IMR-90 (cell line): ENCODE results near the gene CDC6. TPM values are rescaled to one million over a fixed set of nuclear protein-coding genes. Genes with fewer than 3 reads are reported as not detected.
A peak's percentile ranks its signal among the peaks of the same experiment; 100 is the strongest.

ENCODE experiments used
- ATAC-seq: fragments of 200-7000 bp; cut with Tn5 transposase; 2 replicates; pipeline ENCODE4 v1.9.1; 2020; ENCODE audit warnings: low read depth, mild to moderate bottlenecking, moderate library complexity
- BruUV-seq: library from RNA; stranded (reverse); fragments of 400-500 nt; replicated peaks from 2 replicates; lab custom pipeline; 2021; lab: Mats Ljungman, UMichigan
- CTCF ChIA-PET: fragments of 300-600 bp; formaldehyde crosslinking; extraction: SDS; loops from one replicate; lab custom pipeline; 2021; ENCODE audit warnings: antibody characterized with exemption; lab: Yijun Ruan, JAX
- POLR2A ChIA-PET: fragments of 300-600 bp; sonication (Branson Sonifier 250); formaldehyde crosslinking; loops from one replicate; lab custom pipeline; 2022; ENCODE audit warnings: antibody characterized with exemption; ENCODE audit not compliant: unreplicated experiment; lab: Charles Lee
- DNase-seq: peaks from one replicate; pipeline ENCODE4 v3.0.0; 2013
- H2AFZ ChIP-seq: replicated peaks from 2 replicates; pipeline ENCODE3; 2013; ENCODE audit warnings: low read length, mild to moderate bottlenecking; ENCODE audit not compliant: poor library complexity
- H2AK5ac ChIP-seq: 2 replicates; pipeline ENCODE4 v1.6.1; 2013; ENCODE audit warnings: low read depth, low read length, inconsistent platforms
- H2AK9ac ChIP-seq: replicated peaks from 2 replicates; pipeline ENCODE3; 2013; ENCODE audit warnings: mild to moderate bottlenecking, low read depth, low read length, moderate library complexity; ENCODE audit not compliant: poor library complexity
- H2BK120ac ChIP-seq: 2 replicates; pipeline ENCODE4 v1.6.1; 2013; ENCODE audit warnings: low read depth, low read length, inconsistent platforms
- H2BK15ac ChIP-seq: 3 replicates; pipeline ENCODE4 v1.6.1; 2013; ENCODE audit warnings: low read depth, low read length, inconsistent platforms
- H2BK20ac ChIP-seq: 2 replicates; pipeline ENCODE4 v1.6.1; 2013; ENCODE audit warnings: low read depth, mild to moderate bottlenecking, inconsistent platforms, low read length, moderate library complexity
- H2BK5ac ChIP-seq: 2 replicates; pipeline ENCODE4 v1.6.1; 2013; ENCODE audit warnings: mild to moderate bottlenecking, low read depth, low read length, inconsistent platforms; ENCODE audit not compliant: poor library complexity, severe bottlenecking
- H3K14ac ChIP-seq: replicated peaks from 2 replicates; pipeline ENCODE4 v1.6.1; 2013; ENCODE audit warnings: low read depth, low read length, inconsistent platforms
- H3K18ac ChIP-seq: 2 replicates; pipeline ENCODE4 v1.6.1; 2013; ENCODE audit warnings: low read depth, low read length, control low read depth
- H3K23ac ChIP-seq: 2 replicates; pipeline ENCODE4 v1.6.1; 2013; ENCODE audit warnings: low read depth, low read length, inconsistent platforms
- H3K27ac ChIP-seq: 2 replicates; pipeline ENCODE4 v1.5.1; 2013; ENCODE audit warnings: mild to moderate bottlenecking, control low read depth, low read length; ENCODE audit not compliant: insufficient read depth
- H3K27me3 ChIP-seq: 2 replicates; pipeline ENCODE4 v1.6.1; 2013; ENCODE audit warnings: low read length; ENCODE audit not compliant: control insufficient read depth, insufficient read depth
- H3K36me3 ChIP-seq: 2 replicates; pipeline ENCODE4 v1.6.1; 2013; ENCODE audit warnings: low read length, mixed read lengths; ENCODE audit not compliant: control insufficient read depth, insufficient read depth
- H3K4ac ChIP-seq: 2 replicates; pipeline ENCODE4 v1.6.1; 2013; ENCODE audit warnings: low read depth, low read length, inconsistent platforms
- H3K4me1 ChIP-seq: 2 replicates; pipeline ENCODE4 v1.6.1; 2013; ENCODE audit warnings: low read length, mixed read lengths; ENCODE audit not compliant: control insufficient read depth, insufficient read depth
- H3K4me2 ChIP-seq: 2 replicates; pipeline ENCODE4 v1.6.1; 2013; ENCODE audit warnings: low read depth, mild to moderate bottlenecking, control low read depth, low read length, moderate library complexity
- H3K4me3 ChIP-seq: 2 replicates; pipeline ENCODE4 v1.5.1; 2013; ENCODE audit warnings: low read depth, mild to moderate bottlenecking, control low read depth, low read length, moderate library complexity; ENCODE audit not compliant: insufficient read depth
- H3K56ac ChIP-seq: 2 replicates; pipeline ENCODE4 v1.6.1; 2013; ENCODE audit warnings: low read length, inconsistent platforms; ENCODE audit not compliant: insufficient read depth; ENCODE audit errors: extremely low read depth
- H3K79me1 ChIP-seq, 2 experiments: 2 replicates each; pipeline ENCODE4 v1.6.1; 2013; ENCODE audit warnings: low read length in 2 of 2, inconsistent platforms in 1 of 2, low read depth in 1 of 2
- H3K9ac ChIP-seq: 2 replicates; pipeline ENCODE4 v1.6.1; 2013; ENCODE audit warnings: low read depth, low read length, control low read depth
- H3K9me1 ChIP-seq: 2 replicates; pipeline ENCODE4 v1.6.1; 2013; ENCODE audit warnings: low read length, inconsistent platforms; ENCODE audit not compliant: insufficient read depth
- H3K9me3 ChIP-seq: 2 replicates; pipeline ENCODE4 v1.6.1; 2013; ENCODE audit warnings: low read length; ENCODE audit not compliant: control insufficient read depth, insufficient read depth
- H4K20me1 ChIP-seq: 2 replicates; pipeline ENCODE4 v1.6.1; 2013; ENCODE audit warnings: low read length, inconsistent platforms; ENCODE audit not compliant: insufficient read depth
- H4K5ac ChIP-seq: 2 replicates; pipeline ENCODE4 v1.6.1; 2013; ENCODE audit warnings: mild to moderate bottlenecking, low read depth, low read length, control low read depth
- H4K8ac ChIP-seq, 2 experiments: 2 replicates each; pipeline ENCODE4 v1.6.1; 2013; ENCODE audit warnings: low read depth in 2 of 2, low read length in 2 of 2, control low read depth in 1 of 2, inconsistent platforms in 1 of 2
- H4K91ac ChIP-seq: 2 replicates; pipeline ENCODE4 v1.6.1; 2013; ENCODE audit warnings: low read depth, low read length, inconsistent platforms; ENCODE audit not compliant: insufficient read depth
- BHLHE40 ChIP-seq: fragments of 150-350 bp; IDR thresholded peaks from 2 replicates; pipeline ENCODE4 v1.6.1; 2016; ENCODE audit warnings: mild to moderate bottlenecking, low read depth, low read length
- CEBPB ChIP-seq: IDR thresholded peaks from 2 replicates; pipeline ENCODE4 v1.6.1; 2012; ENCODE audit warnings: low read depth, low read length, improper control_type of control experiment
- FOS ChIP-seq: fragments of 150-350 bp; IDR thresholded peaks from 2 replicates; pipeline ENCODE4 v1.6.1; 2016; ENCODE audit warnings: low read depth, low read length
- MXI1 ChIP-seq: IDR thresholded peaks from 2 replicates; pipeline ENCODE4 v1.6.1; 2012; ENCODE audit warnings: low read depth, mild to moderate bottlenecking, low read length, moderate library complexity, borderline replicate concordance
- NFE2L2 ChIP-seq: fragments of 150-350 bp; IDR thresholded peaks from 2 replicates; pipeline ENCODE4 v1.6.1; 2016; ENCODE audit warnings: low read depth, mild to moderate bottlenecking, low read length
- RCOR1 ChIP-seq: IDR thresholded peaks from 2 replicates; pipeline ENCODE4 v1.6.1; 2012; ENCODE audit warnings: mild to moderate bottlenecking, low read length, improper control_type of control experiment; ENCODE audit not compliant: insufficient replicate concordance
- USF2 ChIP-seq: fragments of 150-350 bp; IDR thresholded peaks from 2 replicates; pipeline ENCODE4 v1.6.1; 2017; ENCODE audit warnings: mild to moderate bottlenecking, antibody characterized with exemption, low read length, low read depth
- WGBS, 2 experiments: methylation state at CpG; one replicate each; pipeline versions ENCODE4 v1.1.5 to v1.1.7; 2013; ENCODE audit warnings: missing lambda C conversion rate in 2 of 2; ENCODE audit not compliant: insufficient read length in 1 of 2; ENCODE audit errors: extremely low coverage in 2 of 2; 5-methylcytosine and 5-hydroxymethylcytosine counted together
- dilution Hi-C: fragments of 300-500 bp; cut with HindIII; formaldehyde crosslinking; loops from one replicate; pipeline ENCODE4 v1.14.3; 2018; ENCODE audit warnings: low sequenced_read_pairs; ENCODE audit not compliant: unreplicated experiment
- in situ Hi-C: fragments of 300-500 bp; cut with MboI; formaldehyde crosslinking; loops from 3 replicates; pipeline ENCODE4 v1.14.3; 2019; ENCODE audit warnings: low sequenced_read_pairs, inconsistent platforms, mixed read lengths
- intact Hi-C: fragments of 100-400 bp; cut with micrococcal nuclease; formaldehyde crosslinking; loops from 2 replicates; pipeline ENCODE4 v1.10.0; 2022
- polyA plus RNA-seq, 3 experiments: library from polyadenylated mRNA; depleted of rRNA; stranded (reverse); fragments of >200 nt; gene quantifications; 2 replicates each; pipeline ENCODE4 v1.2.3, GENCODE V29; 2012; ENCODE audit warnings: low replicate concordance in 1 of 3
- total RNA-seq: library from RNA; depleted of rRNA; stranded (reverse); fragments of >200 nt; gene quantifications from 2 replicates; pipeline ENCODE4 v1.2.3, GENCODE V29; 2012
- TF ChIP-seq, protein P1 (sequence below): conservative IDR thresholded peaks from 2 replicates; pipeline ENCODE4 v1.5.1; 2012; ENCODE audit warnings: mild to moderate bottlenecking, low read depth, low read length, improper control_type of control experiment

CDC6 gene
- total and polyA plus RNA-seq, 2 of the 4 experiments (the other 2 are of a cell fraction) = 15.3 to 25.6 TPM

DNA sequence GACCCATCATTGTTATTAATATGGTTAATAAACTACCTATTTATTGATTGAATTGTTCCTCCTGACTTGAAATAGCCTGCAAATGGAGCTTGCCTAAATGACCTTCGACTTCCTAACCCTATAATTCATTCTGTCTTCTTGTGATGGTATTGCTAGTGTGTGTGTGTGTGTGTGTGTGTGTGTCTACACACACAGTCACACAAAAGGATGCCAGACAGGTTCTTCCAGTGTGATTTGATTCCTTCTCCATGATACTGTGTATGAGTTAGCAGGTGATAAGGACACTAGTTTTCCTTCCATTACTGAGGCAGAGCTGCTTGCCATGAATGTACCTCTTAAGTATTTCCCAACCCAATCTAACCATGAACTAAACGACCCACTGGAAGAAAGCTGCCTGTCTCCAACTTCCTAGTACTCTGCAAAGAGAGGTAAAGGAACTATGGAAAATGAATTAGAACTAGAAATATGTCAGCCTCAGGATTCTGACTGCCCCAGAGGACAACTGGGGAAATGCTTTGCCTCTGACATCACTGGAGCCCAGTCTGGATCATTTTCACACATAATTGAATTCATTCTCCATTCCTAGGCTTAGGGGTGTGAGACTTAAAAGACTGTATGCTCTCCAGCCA is 3.5 kb upstream of the CDC6 start:
- Histone ChIP-seq H4K20me1 (peaks cover 7% of the 10 kb centered on the region; the same call in 1 of the 2 replicates), H2BK15ac (peak overlapping the region; percentile 85; the same call in 2 of the 3 replicates), H2AK5ac (peak overlapping the region; percentile 94), H2BK20ac (peak overlapping the region; percentile 82; the same call in 1 of the 2 replicates), H2AFZ (no peak overlapping the region), H3K23ac (peak overlapping the region; percentile 70), H2BK120ac (peak overlapping the region; percentile 83), H3K36me3 (peaks cover 17% of the 10 kb centered on the region), H3K9ac (peak overlapping the region; percentile 35; the same call in 1 of the 2 replicates), H4K91ac (peak overlapping the region; percentile 80), H2BK5ac (peak overlapping the region; percentile 91), H3K27ac (peak overlapping the region; percentile 23; the same call in 1 of the 2 replicates), H2AK9ac (peak overlapping the region; percentile 37), H3K27me3 (no peaks in the 10 kb centered on the region), H3K4ac (peak overlapping the region; percentile 81), H4K8ac (peak overlapping the region; percentile 19 to 81; a peak in 3 of 4 replicates), H3K4me3 (peak overlapping the region; percentile 29; the same call in 1 of the 2 replicates), H3K9me1 (peaks cover 14% of the 10 kb centered on the region), H4K5ac (peak overlapping the region; percentile 11; the same call in 1 of the 2 replicates), H3K4me2 (peak overlapping the region; percentile 92; the same call in 1 of the 2 replicates), H3K9me3 (no peaks in the 10 kb centered on the region), H3K14ac (peak overlapping the region; percentile 85), H3K79me1 (peaks cover 5 to 12% of the 10 kb centered on the region in 2 experiments; a peak in 3 of 4 replicates), H3K4me1 (peaks cover 9% of the 10 kb centered on the region), H3K56ac (peak overlapping the region; percentile 69), H3K18ac (peak overlapping the region; percentile 45; the same call in 1 of the 2 replicates)
- dilution Hi-C loops = no loop called here
- POLR2A ChIA-PET = no interaction called here
- WGBS, 2 experiments = no CpG with 5 or more reads among the region's 2 CpGs
- CTCF ChIA-PET = interaction anchor here (0.6 to 1.3 kb wide), 8 partner anchors 11 to 621 kb away, joined by 3 to 7 read pairs (median 3); partner anchors contain the start of gene WIPF2
- TF ChIP-seq FOS = no peak; the same call in 1 of the 2 replicates
- TF ChIP-seq, protein P1, sequence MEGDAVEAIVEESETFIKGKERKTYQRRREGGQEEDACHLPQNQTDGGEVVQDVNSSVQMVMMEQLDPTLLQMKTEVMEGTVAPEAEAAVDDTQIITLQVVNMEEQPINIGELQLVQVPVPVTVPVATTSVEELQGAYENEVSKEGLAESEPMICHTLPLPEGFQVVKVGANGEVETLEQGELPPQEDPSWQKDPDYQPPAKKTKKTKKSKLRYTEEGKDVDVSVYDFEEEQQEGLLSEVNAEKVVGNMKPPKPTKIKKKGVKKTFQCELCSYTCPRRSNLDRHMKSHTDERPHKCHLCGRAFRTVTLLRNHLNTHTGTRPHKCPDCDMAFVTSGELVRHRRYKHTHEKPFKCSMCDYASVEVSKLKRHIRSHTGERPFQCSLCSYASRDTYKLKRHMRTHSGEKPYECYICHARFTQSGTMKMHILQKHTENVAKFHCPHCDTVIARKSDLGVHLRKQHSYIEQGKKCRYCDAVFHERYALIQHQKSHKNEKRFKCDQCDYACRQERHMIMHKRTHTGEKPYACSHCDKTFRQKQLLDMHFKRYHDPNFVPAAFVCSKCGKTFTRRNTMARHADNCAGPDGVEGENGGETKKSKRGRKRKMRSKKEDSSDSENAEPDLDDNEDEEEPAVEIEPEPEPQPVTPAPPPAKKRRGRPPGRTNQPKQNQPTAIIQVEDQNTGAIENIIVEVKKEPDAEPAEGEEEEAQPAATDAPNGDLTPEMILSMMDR = peak; percentile 37; the same call in 1 of the 2 replicates
- no peak for TF ChIP-seq RCOR1
- no peak for TF ChIP-seq MXI1
- peak; percentile 41; the same call in 1 of the 2 replicates for TF ChIP-seq CEBPB
- TF ChIP-seq BHLHE40 = peak; percentile 42; the same call in 1 of the 2 replicates
- no peak for TF ChIP-seq USF2
- no peak for TF ChIP-seq NFE2L2
- ATAC-seq (peak; percentile 55), DNase-seq (peak; percentile 83)
- intact Hi-C loops = no loop called here
- BruUV-seq = no TSS peak
- in situ Hi-C loops = loop anchor here (10.0 kb wide), 1 partner anchor 259 kb away; no protein-coding TSS in a partner anchor
